ENCODE results near the gene HEATR5B.
"Not testable (repeated sequence)": the region's sequence is repeated elsewhere in the genome, so short reads cannot be mapped to it uniquely, and the experiment has no call there.

Gene HEATR5B

GRCh38 chr2:36941867-36942266 is 142.3 kb downstream of the HEATR5B start:
- DNase-seq (ENCODE audit: low read depth in 2 of 2): no peak

GRCh38 chr2:36936526-36936925 is 147.6 kb downstream of the HEATR5B start:
- not testable (repeated sequence) for DNase-seq (ENCODE audit: low read depth in 2 of 2)

GRCh38 chr2:36931688-36932087 is 152.5 kb downstream of the HEATR5B start:
- not testable (repeated sequence) for DNase-seq (ENCODE audit: low read depth in 2 of 2)
